GM21360 (cell line): ENCODE data around the gene DNAH8.
"Not testable (repeated sequence)": the region's sequence is repeated elsewhere in the genome, so short reads cannot be mapped to it uniquely, and the experiment has no call there.

Experiments
- ATAC-seq: cut with Tn5 transposase; IDR thresholded peaks from one replicate; pipeline ENCODE4 v1.9.1; 2021; ENCODE audit warnings: mild to moderate bottlenecking, moderate library complexity; ENCODE audit not compliant: unreplicated experiment

The DNAH8 gene

GRCh38 chr6:38836585-38836984, 121.5 kb downstream of the DNAH8 start:
- ATAC-seq, result no peak

GRCh38 chr6:38837101-38837500, 122.0 kb downstream of the DNAH8 start:
- no peak for ATAC-seq

GRCh38 chr6:38843798-38844197, 128.7 kb downstream of the DNAH8 start:
- no peak for ATAC-seq

GRCh38 chr6:38845931-38846330, 130.8 kb downstream of the DNAH8 start:
- no peak for ATAC-seq

- no peak for ATAC-seq
These were observed 131.2 kb downstream of the DNAH8 start for GRCh38 chr6:38846361-38846760.

GRCh38 chr6:38846844-38847243, 131.7 kb downstream of the DNAH8 start:
- no peak for ATAC-seq

- ATAC-seq, result no peak
These were observed 132.4 kb downstream of the DNAH8 start for GRCh38 chr6:38847497-38847896.

- no peak for ATAC-seq
These were observed 133.6 kb downstream of the DNAH8 start for GRCh38 chr6:38848760-38849159.

GRCh38 chr6:38852215-38852614, 137.1 kb downstream of the DNAH8 start:
- ATAC-seq, result no peak

- ATAC-seq, result no peak
These were observed 138.1 kb downstream of the DNAH8 start for GRCh38 chr6:38853236-38853635.

GRCh38 chr6:38856492-38856891, 141.4 kb downstream of the DNAH8 start:
- ATAC-seq, result no peak

- ATAC-seq, result no peak
These were observed 142.7 kb downstream of the DNAH8 start for GRCh38 chr6:38857815-38858214.

GRCh38 chr6:38860041-38860440, 144.9 kb downstream of the DNAH8 start:
- no peak for ATAC-seq

- ATAC-seq, result no peak
These were observed 146.9 kb downstream of the DNAH8 start for GRCh38 chr6:38861926-38862401.

- ATAC-seq, result no peak
These were observed 150.5 kb downstream of the DNAH8 start for GRCh38 chr6:38865521-38866174.

GRCh38 chr6:38867726-38868125, 152.6 kb downstream of the DNAH8 start:
- no peak for ATAC-seq

GRCh38 chr6:38871741-38872568, 156.8 kb downstream of the DNAH8 start:
- ATAC-seq, result no peak

- no peak for ATAC-seq
These were observed 157.9 kb downstream of the DNAH8 start for GRCh38 chr6:38873001-38873400.

GRCh38 chr6:38873816-38874215, 158.7 kb downstream of the DNAH8 start:
- ATAC-seq, result not testable (repeated sequence)

GRCh38 chr6:38876475-38876874, 161.4 kb downstream of the DNAH8 start:
- ATAC-seq, result no peak

- no peak for ATAC-seq
These were observed 162.6 kb downstream of the DNAH8 start for GRCh38 chr6:38877721-38878120.

- no peak for ATAC-seq
These were observed 167.0 kb downstream of the DNAH8 start for GRCh38 chr6:38882157-38882556.
